H9 (cell line): ENCODE measurements around the gene SDK2. TPM values are rescaled to one million over a fixed set of nuclear protein-coding genes. Genes with fewer than 3 reads are reported as not detected.

Source experiments
- DNase-seq: peaks from one replicate; pipeline ENCODE4 v3.0.0-alpha.2; 2017
- H2AFZ ChIP-seq: one replicate; pipeline ENCODE4 v1.6.1; 2013; ENCODE audit warnings: mild to moderate bottlenecking, low read length, control low read depth, moderate library complexity
- H2AK5ac ChIP-seq: 2 replicates; pipeline ENCODE4 v1.6.1; 2013; ENCODE audit warnings: low read length, control low read depth, mixed read lengths; ENCODE audit not compliant: insufficient read length
- H2BK120ac ChIP-seq: one replicate; pipeline ENCODE4 v1.6.1; 2013; ENCODE audit warnings: low read depth, mild to moderate bottlenecking, low read length, control low read depth, inconsistent platforms; ENCODE audit not compliant: poor library complexity, severe bottlenecking
- H2BK12ac ChIP-seq: 2 replicates; pipeline ENCODE4 v1.6.1; 2013; ENCODE audit warnings: low read length, control low read depth, mixed read lengths, low read depth; ENCODE audit not compliant: insufficient read length
- H2BK15ac ChIP-seq: 2 replicates; pipeline ENCODE4 v1.6.1; 2013; ENCODE audit warnings: low read depth, low read length, control low read depth
- H2BK20ac ChIP-seq: one replicate; pipeline ENCODE4 v1.6.1; 2013; ENCODE audit warnings: low read depth, mild to moderate bottlenecking, low read length, control low read depth, inconsistent platforms; ENCODE audit not compliant: poor library complexity, severe bottlenecking
- H2BK5ac ChIP-seq: 2 replicates; pipeline ENCODE4 v1.6.1; 2013; ENCODE audit warnings: low read length, control low read depth, mixed read lengths; ENCODE audit not compliant: insufficient read length
- H3K14ac ChIP-seq: 2 replicates; pipeline ENCODE4 v1.6.1; 2013; ENCODE audit warnings: low read length, control low read depth; ENCODE audit not compliant: insufficient read depth
- H3K18ac ChIP-seq: 2 replicates; pipeline ENCODE4 v1.6.1; 2013; ENCODE audit warnings: low read depth, mild to moderate bottlenecking, mixed read lengths, low read length, control low read depth; ENCODE audit not compliant: insufficient read length
- H3K23ac ChIP-seq: 2 replicates; pipeline ENCODE4 v1.6.1; 2013; ENCODE audit warnings: low read length, control low read depth, mixed read lengths, low read depth; ENCODE audit not compliant: insufficient read length
- H3K23me2 ChIP-seq: 2 replicates; pipeline ENCODE4 v1.6.1; 2013; ENCODE audit warnings: low read depth, mild to moderate bottlenecking, mixed read lengths, low read length, control low read depth; ENCODE audit not compliant: insufficient read length, poor library complexity, severe bottlenecking
- H3K27ac ChIP-seq: 2 replicates; pipeline ENCODE4 v1.5.1; 2013; ENCODE audit warnings: low read length, control low read depth, mixed read lengths, low read depth; ENCODE audit not compliant: insufficient read length
- H3K27me3 ChIP-seq: 2 replicates; pipeline ENCODE4 v1.6.1; 2013; ENCODE audit warnings: low read length, control low read depth, inconsistent platforms; ENCODE audit not compliant: insufficient read depth
- H3K4ac ChIP-seq: 2 replicates; pipeline ENCODE4 v1.6.1; 2013; ENCODE audit warnings: low read depth, mild to moderate bottlenecking, control low read depth, inconsistent platforms, low read length, moderate library complexity
- H3K4me1 ChIP-seq: 2 replicates; pipeline ENCODE4 v1.6.1; 2013; ENCODE audit warnings: low read length, control low read depth, inconsistent platforms; ENCODE audit not compliant: insufficient read depth
- H3K4me2 ChIP-seq: 2 replicates; pipeline ENCODE4 v1.6.1; 2013; ENCODE audit warnings: low read length, control low read depth, mixed read lengths; ENCODE audit not compliant: insufficient read length, insufficient read depth
- H3K56ac ChIP-seq: 2 replicates; pipeline ENCODE4 v1.6.1; 2013; ENCODE audit warnings: low read depth, mild to moderate bottlenecking, mixed read lengths, low read length, control low read depth; ENCODE audit not compliant: insufficient read length
- H3K79me1 ChIP-seq: 2 replicates; pipeline ENCODE4 v1.6.1; 2013; ENCODE audit warnings: low read depth, mild to moderate bottlenecking, moderate library complexity, low read length, control low read depth, inconsistent platforms; ENCODE audit not compliant: insufficient read depth, poor library complexity, severe bottlenecking
- H3K79me2 ChIP-seq: 2 replicates; pipeline ENCODE4 v1.6.1; 2013; ENCODE audit warnings: low read length, control low read depth, inconsistent platforms; ENCODE audit not compliant: insufficient read depth
- H3K9ac ChIP-seq: 2 replicates; pipeline ENCODE4 v1.6.1; 2013; ENCODE audit warnings: low read length, control low read depth, mixed read lengths; ENCODE audit not compliant: insufficient read length; ENCODE audit errors: extremely low read depth
- H3K9me3 ChIP-seq: one replicate; pipeline ENCODE4 v1.6.1; 2013; ENCODE audit warnings: low read depth, low read length, inconsistent platforms; ENCODE audit not compliant: control insufficient read depth
- H3T11ph ChIP-seq: one replicate; pipeline ENCODE4 v1.6.1; 2013; ENCODE audit warnings: mild to moderate bottlenecking, low read length, control low read depth, inconsistent platforms
- H4K20me1 ChIP-seq: one replicate; pipeline ENCODE4 v1.6.1; 2013; ENCODE audit not compliant: control insufficient read depth, insufficient read length, insufficient read depth
- H4K5ac ChIP-seq: 2 replicates; pipeline ENCODE4 v1.6.1; 2013; ENCODE audit warnings: low read depth, mild to moderate bottlenecking, mixed read lengths, low read length, control low read depth; ENCODE audit not compliant: insufficient read length
- H4K8ac ChIP-seq: replicated peaks from 2 replicates; pipeline ENCODE4 v1.6.1; 2013; ENCODE audit warnings: low read length, control low read depth, mixed read lengths, low read depth; ENCODE audit not compliant: insufficient read length
- H4K91ac ChIP-seq: 2 replicates; pipeline ENCODE4 v1.6.1; 2013; ENCODE audit warnings: low read depth, mild to moderate bottlenecking, moderate library complexity, mixed read lengths, low read length, control low read depth; ENCODE audit not compliant: insufficient read length
- H3K27ac Mint-ChIP-seq, 3 experiments: 2 replicates in 2 of 3; 3 replicates in 1 of 3; pipeline ENCODE4 v1.8.0; 2020 to 2021; ENCODE audit warnings: mixed read lengths in 3 of 3, mild to moderate bottlenecking in 1 of 3, moderate library complexity in 1 of 3
- H3K27me3 Mint-ChIP-seq: 2 replicates; pipeline ENCODE4 v1.8.0; 2021; ENCODE audit warnings: low read depth, mild to moderate bottlenecking, moderate library complexity, mixed read lengths
- H3K36me3 Mint-ChIP-seq, 3 experiments: 2 replicates in 2 of 3; 3 replicates in 1 of 3; pipeline ENCODE4 v1.8.0; 2020 to 2021; ENCODE audit warnings: low read depth in 3 of 3, mixed read lengths in 3 of 3; ENCODE audit not compliant: insufficient read depth in 1 of 3
- H3K4me1 Mint-ChIP-seq, 2 experiments: 2 replicates each; pipeline ENCODE4 v1.8.0; 2020; ENCODE audit warnings: mixed read lengths in 2 of 2
- H3K4me3 Mint-ChIP-seq, 2 experiments: 2 replicates in 1 of 2; 3 replicates in 1 of 2; pipeline ENCODE4 v1.8.0; 2020 to 2021; ENCODE audit warnings: mild to moderate bottlenecking in 2 of 2, mixed read lengths in 2 of 2, moderate library complexity in 1 of 2
- H3K9me3 Mint-ChIP-seq, 2 experiments: 2 replicates in 1 of 2; 3 replicates in 1 of 2; pipeline ENCODE4 v1.8.0; 2020; ENCODE audit warnings: mild to moderate bottlenecking in 2 of 2, mixed read lengths in 2 of 2, moderate library complexity in 1 of 2
- CTCF ChIP-seq: fragments of 200-600 bp; sonication (generic); conservative IDR thresholded peaks from 3 replicates; pipeline ENCODE4 v1.8.0; 2021; ENCODE audit warnings: antibody characterized with exemption, mild to moderate bottlenecking
- WGBS: extraction: QIAGEN DNeasy Blood & Tissue Kit; methylation state at CpG from one replicate; pipeline ENCODE4 v1.1.7; 2013; ENCODE audit warnings: missing lambda C conversion rate, low lambda C conversion rate, mixed read lengths; ENCODE audit not compliant: insufficient read length; ENCODE audit errors: extremely low coverage; 5-methylcytosine and 5-hydroxymethylcytosine counted together
- total RNA-seq: library from RNA; stranded (reverse); gene quantifications from 2 replicates; pipeline ENCODE4 v1.2.1, GENCODE V29; 2021

SDK2 gene
- total RNA-seq, 1 experiment from 2014 or later: 9.1 TPM

- no peak overlapping the region for H2BK120ac ChIP-seq
- Mint-ChIP-seq H3K4me3 (no peak overlapping the region), H3K36me3 (no peaks in the 10 kb centered on the region), H3K9me3 (no peaks in the 10 kb centered on the region), H3K4me1 (peaks cover 41 to 70% of the 10 kb centered on the region in 2 experiments), H3K27me3 (no peaks in the 10 kb centered on the region; the same call in 1 of the 2 replicates), H3K27ac (no peak overlapping the region)
- H3K14ac ChIP-seq: no peak overlapping the region
- H4K20me1 ChIP-seq: no peaks in the 10 kb centered on the region
- H3K4me1 ChIP-seq: peaks cover 3% of the 10 kb centered on the region; the same call in 1 of the 2 replicates
- H2BK20ac ChIP-seq: no peak overlapping the region
- H2BK5ac ChIP-seq: no peak overlapping the region
- no peak overlapping the region for H3K27ac ChIP-seq
- H3T11ph ChIP-seq: no peak overlapping the region
- TF ChIP-seq CTCF: no peak
- no peak overlapping the region for H2AFZ ChIP-seq
- H2BK12ac ChIP-seq: no peak overlapping the region
- H3K23me2 ChIP-seq: no peaks in the 10 kb centered on the region
- H2AK5ac ChIP-seq: no peak overlapping the region
- WGBS: no CpG with 5 or more reads among the region's 5 CpGs
- no peak overlapping the region for H3K18ac ChIP-seq
- no peaks in the 10 kb centered on the region for H3K79me2 ChIP-seq
- H4K91ac ChIP-seq: no peak overlapping the region
- no peak overlapping the region for H4K5ac ChIP-seq
- H3K4ac ChIP-seq: no peak overlapping the region
- H4K8ac ChIP-seq: no peak overlapping the region
- no peaks in the 10 kb centered on the region for H3K27me3 ChIP-seq
- H3K23ac ChIP-seq: no peak overlapping the region
- no peaks in the 10 kb centered on the region for H3K79me1 ChIP-seq
- no peak overlapping the region for H3K9ac ChIP-seq
- no peak overlapping the region for H2BK15ac ChIP-seq
- no peak overlapping the region for H3K56ac ChIP-seq
- DNase-seq: no peak
- H3K4me2 ChIP-seq: no peak overlapping the region
- H3K9me3 ChIP-seq: no peaks in the 10 kb centered on the region
These were observed 99.9 kb downstream of the SDK2 start for GRCh38 chr17:73544333-73544732.
